ENCODE measurements around the gene HCFC1.

HCFC1 gene

DNA sequence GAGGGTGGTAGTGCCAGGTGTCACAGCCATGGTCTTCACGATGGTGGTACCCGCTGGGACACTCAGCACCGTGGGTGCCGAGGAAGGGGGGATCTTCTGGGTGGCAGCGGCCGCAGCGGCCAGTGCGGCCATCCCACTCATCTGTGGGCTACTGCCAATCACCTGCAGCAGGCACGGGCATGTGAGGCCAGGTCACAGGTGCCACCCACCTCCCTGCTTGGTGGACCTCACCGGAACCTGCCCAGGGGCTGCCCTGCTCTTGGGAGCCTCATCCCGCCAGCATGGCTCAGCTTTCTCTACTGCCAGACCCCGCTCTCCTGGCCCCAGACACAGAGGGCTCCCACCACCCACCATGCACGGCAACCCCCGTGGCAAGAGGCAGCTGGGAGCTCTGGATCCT, 13.0 kb downstream of the HCFC1 start:
- DNase-seq (ENCODE audit: low read depth in 2 of 2): no peak
- TF ChIP-seq, protein P1, sequence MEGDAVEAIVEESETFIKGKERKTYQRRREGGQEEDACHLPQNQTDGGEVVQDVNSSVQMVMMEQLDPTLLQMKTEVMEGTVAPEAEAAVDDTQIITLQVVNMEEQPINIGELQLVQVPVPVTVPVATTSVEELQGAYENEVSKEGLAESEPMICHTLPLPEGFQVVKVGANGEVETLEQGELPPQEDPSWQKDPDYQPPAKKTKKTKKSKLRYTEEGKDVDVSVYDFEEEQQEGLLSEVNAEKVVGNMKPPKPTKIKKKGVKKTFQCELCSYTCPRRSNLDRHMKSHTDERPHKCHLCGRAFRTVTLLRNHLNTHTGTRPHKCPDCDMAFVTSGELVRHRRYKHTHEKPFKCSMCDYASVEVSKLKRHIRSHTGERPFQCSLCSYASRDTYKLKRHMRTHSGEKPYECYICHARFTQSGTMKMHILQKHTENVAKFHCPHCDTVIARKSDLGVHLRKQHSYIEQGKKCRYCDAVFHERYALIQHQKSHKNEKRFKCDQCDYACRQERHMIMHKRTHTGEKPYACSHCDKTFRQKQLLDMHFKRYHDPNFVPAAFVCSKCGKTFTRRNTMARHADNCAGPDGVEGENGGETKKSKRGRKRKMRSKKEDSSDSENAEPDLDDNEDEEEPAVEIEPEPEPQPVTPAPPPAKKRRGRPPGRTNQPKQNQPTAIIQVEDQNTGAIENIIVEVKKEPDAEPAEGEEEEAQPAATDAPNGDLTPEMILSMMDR (IDR thresholded peaks at IDR 0.05; ENCODE audit: low read depth, low read length): no peak
- H3K4me3 ChIP-seq (replicated peaks in 1 of 2; ENCODE audit: low read depth in 2 of 2, low read length in 2 of 2): no peak overlapping the region

DNA sequence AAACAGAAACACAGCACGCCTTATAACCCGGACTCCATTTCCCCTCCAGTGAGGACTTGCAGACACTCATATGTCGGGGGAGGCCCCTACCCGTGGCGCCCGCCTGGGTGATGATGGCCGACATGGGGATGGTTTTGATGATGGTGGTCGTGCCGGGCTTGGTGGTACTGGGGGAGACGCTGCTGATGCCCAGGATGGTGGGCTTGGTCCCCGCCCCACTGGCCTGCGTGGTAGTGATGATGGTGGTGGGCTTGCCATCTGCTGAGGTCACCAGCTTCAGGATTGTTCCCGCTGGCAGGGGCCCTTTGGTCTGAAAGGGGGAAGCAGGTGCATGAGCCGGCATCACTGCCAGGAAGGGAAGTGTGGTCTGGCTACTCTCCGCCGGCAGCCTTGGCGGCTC, 14.4 kb downstream of the HCFC1 start:
- no peak overlapping the region for H3K4me3 ChIP-seq (replicated peaks in 1 of 2; ENCODE audit: low read depth in 2 of 2, low read length in 2 of 2)
- no peak for DNase-seq (ENCODE audit: low read depth in 2 of 2)
- TF ChIP-seq, protein P1 (IDR thresholded peaks at IDR 0.05; ENCODE audit: low read depth, low read length): no peak

DNA sequence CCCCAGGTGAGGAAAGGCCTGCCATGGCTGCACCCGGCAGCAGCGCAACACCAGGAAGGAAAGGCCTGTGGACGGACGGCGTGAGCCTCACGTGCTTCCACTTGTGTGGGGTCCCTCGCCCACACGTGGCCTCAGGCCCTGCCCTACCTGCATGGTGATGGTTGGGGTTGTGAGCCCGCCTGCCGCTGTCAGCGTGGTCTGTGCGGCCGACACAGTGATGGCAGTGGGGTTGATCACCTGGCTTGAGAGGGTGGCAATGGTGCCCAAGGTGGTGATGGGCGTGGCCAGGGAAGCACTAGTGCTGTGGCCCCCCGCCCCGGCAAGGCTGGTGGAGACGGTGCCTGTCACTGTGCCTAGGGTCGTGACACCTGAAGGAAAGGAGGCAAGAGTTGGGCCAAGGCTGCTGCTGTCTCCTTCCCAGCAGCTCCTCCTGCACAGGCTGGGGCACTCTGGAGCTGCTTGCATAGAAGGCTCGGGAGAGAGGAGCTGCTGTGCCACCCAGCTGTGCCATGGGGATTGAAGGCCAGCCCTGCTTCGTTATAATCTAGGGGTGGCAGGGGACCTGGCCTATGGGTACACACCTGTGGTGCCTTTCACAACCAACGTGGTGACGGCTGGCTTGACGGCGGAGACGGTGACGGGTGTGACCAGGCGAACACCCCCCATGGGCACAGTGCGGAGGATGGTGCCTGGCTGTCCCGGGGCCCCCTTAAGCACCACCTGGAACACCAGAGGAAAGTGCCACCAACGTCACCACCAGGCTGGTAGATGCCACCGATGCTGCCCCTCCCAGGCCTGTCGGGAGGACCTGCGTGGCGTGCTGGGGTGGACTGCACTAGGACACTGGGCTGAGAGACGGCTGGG, 15.3 kb downstream of the HCFC1 start:
- TF ChIP-seq, protein P1 (IDR thresholded peaks at IDR 0.05; ENCODE audit: low read depth, low read length): no peak
- DNase-seq (ENCODE audit: low read depth in 2 of 2): no peak
- H3K4me3 ChIP-seq (replicated peaks in 1 of 2; ENCODE audit: low read depth in 2 of 2, low read length in 2 of 2): no peak overlapping the region

DNA sequence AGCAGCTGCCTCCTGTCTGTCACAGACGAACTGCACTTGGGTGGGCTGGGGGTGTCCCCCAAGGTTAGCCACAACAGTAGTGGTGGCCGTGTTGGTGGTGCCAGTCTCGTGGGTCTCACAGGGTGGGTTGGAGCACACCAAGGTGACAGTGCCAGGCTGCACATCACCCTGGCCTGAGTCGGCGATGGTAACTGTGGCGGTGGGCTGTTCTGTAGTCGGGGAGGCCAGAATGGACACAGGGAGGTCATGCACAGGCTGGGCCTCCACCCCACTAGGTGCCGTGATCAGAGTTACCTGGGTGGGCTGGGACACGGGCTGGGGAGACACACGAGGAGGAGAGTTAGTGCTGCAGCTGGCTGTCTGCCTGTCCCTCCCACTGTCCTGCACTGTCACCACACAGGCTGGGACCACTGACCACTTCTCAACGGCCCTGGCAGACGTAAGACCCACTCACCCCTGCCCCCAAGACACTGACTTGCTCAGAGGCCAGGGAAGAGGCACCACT, 16.3 kb downstream of the HCFC1 start:
- DNase-seq (ENCODE audit: low read depth in 2 of 2): no peak
- TF ChIP-seq, protein P1 (IDR thresholded peaks at IDR 0.05; ENCODE audit: low read depth, low read length): no peak

DNA sequence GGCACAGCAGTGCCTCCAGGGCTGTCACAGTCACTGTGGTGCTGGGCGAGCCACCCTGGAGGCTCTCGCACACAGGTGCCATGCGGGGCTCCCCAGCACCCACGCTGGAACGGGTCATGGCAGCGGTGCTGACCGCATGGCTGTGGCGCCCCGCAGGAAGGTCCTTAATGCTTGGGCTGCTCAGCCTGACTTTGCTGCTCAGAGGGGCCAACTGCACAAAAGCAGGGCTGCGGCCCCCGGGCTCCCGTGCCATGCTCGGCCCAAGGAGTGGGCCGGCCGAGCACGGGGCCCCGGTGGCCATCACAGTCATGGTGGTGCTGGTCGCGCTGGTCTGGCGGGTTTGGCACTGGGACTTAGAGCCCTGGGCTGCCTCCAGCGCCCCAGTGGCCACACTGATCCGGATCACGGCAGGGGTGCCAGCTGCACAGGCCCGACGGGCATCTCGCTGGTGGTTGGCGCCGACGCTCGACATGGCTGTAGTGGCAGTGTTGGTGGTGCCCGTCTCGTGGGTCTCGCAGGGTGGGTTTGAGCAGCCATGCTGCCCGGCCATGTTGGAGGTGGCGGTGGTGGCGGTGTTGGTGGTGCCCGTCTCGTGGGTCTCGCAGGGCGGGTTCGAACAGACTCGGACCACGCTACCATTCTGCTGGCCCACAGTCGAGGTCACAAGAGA, 16.9 kb downstream of the HCFC1 start:
- TF ChIP-seq, protein P1 (IDR thresholded peaks at IDR 0.05; ENCODE audit: low read depth, low read length): no peak
- no peak overlapping the region for H3K4me3 ChIP-seq (replicated peaks in 1 of 2; ENCODE audit: low read depth in 2 of 2, low read length in 2 of 2)

More for the DNA sequence above, 16.3 kb downstream of the HCFC1 start:
- H3K4me3 ChIP-seq (replicated peaks in 1 of 2; ENCODE audit: low read depth in 2 of 2, low read length in 2 of 2): no peak overlapping the region

DNA sequence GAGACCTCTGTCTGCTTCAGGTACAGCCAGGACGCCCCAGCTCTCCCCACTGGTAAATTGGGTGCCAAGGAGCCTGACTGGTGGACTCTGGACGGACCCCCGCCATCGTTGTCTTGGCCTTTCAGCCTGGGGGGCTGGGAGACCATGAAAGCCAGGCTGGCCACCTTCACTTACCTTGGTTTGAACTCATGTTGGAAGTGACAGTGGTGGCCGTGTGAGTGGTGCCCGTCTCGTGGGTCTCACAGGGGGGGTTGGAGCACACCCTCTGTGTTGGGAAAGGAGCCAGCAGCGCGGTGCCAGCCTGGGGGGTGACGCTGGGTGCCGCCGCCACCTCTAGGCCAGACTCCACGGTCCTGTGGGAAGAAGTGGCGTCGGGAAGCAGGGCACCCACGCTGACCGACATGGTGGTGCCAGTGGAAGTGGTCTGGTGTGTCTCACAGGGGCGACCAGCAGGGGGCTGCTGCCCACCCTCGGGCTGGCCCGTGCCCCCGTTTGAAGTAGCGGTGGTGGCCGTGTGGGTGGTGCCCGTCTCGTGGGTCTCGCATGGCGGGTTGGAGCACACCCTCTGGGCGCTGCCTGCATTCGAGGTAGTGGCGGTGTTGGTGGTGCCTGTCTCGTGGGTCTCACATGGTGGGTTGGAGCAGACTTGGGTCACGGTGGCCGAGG, 17.6 kb downstream of the HCFC1 start:
- TF ChIP-seq, protein P1 (IDR thresholded peaks at IDR 0.05; ENCODE audit: low read depth, low read length): no peak
- no peak for DNase-seq (ENCODE audit: low read depth in 2 of 2)

More for the DNA sequence above, 16.9 kb downstream of the HCFC1 start:
- no peak for DNase-seq (ENCODE audit: low read depth in 2 of 2)

More for the DNA sequence above, 17.6 kb downstream of the HCFC1 start:
- H3K4me3 ChIP-seq (replicated peaks in 1 of 2; ENCODE audit: low read depth in 2 of 2, low read length in 2 of 2): no peak overlapping the region
